Measurements from ENCODE around the gene MZT2A.
"Not testable (repeated sequence)": the region's sequence is repeated elsewhere in the genome, so short reads cannot be mapped to it uniquely, and the experiment has no call there.

Gene MZT2A

GRCh38 chr2:131492015-131492417, at the start of gene MZT2A:
TSS of gene MZT2A (minus strand) at chr2:131492397. CDS start at chr2:131492376, 21 bp downstream.
- DNase-seq (ENCODE audit: low read depth in 3 of 3): peak in 1 of 3 donors; percentile 25

GRCh38 chr2:131538856-131539255, 46.7 kb upstream of the MZT2A start:
- DNase-seq (ENCODE audit: low read depth in 3 of 3): not testable (repeated sequence)

- DNase-seq (ENCODE audit: low read depth in 3 of 3): not testable (repeated sequence)
Measured at GRCh38 chr2:131536841-131537240, 44.6 kb upstream of the MZT2A start.

- DNase-seq (ENCODE audit: low read depth in 3 of 3): not testable (repeated sequence)
Measured at GRCh38 chr2:131535951-131536826, 44.0 kb upstream of the MZT2A start.

GRCh38 chr2:131535526-131535925, 43.3 kb upstream of the MZT2A start:
- DNase-seq (ENCODE audit: low read depth in 3 of 3): no peak

GRCh38 chr2:131534965-131535364, 42.8 kb upstream of the MZT2A start:
- not testable (repeated sequence) for DNase-seq (ENCODE audit: low read depth in 3 of 3)

GRCh38 chr2:131534317-131534672, 42.1 kb upstream of the MZT2A start:
- not testable (repeated sequence) for DNase-seq (ENCODE audit: low read depth in 3 of 3)

- not testable (repeated sequence) for DNase-seq (ENCODE audit: low read depth in 3 of 3)
Measured at GRCh38 chr2:131533609-131534316, 41.6 kb upstream of the MZT2A start.

- not testable (repeated sequence) for DNase-seq (ENCODE audit: low read depth in 3 of 3)
Measured at GRCh38 chr2:131532723-131533608, 40.8 kb upstream of the MZT2A start.

- DNase-seq (ENCODE audit: low read depth in 3 of 3): not testable (repeated sequence)
Measured at GRCh38 chr2:131531547-131532185, 39.5 kb upstream of the MZT2A start.

- DNase-seq (ENCODE audit: low read depth in 3 of 3): not testable (repeated sequence)
Measured at GRCh38 chr2:131530626-131531344, 38.6 kb upstream of the MZT2A start.

GRCh38 chr2:131529864-131530445, 37.8 kb upstream of the MZT2A start:
- DNase-seq (ENCODE audit: low read depth in 3 of 3): not testable (repeated sequence)

GRCh38 chr2:131528981-131529863, 37.0 kb upstream of the MZT2A start:
- DNase-seq (ENCODE audit: low read depth in 3 of 3): not testable (repeated sequence)

- DNase-seq (ENCODE audit: low read depth in 3 of 3): peak; percentile 55 to 76 (median 60)
Measured at GRCh38 chr2:131527131-131528001, 35.2 kb upstream of the MZT2A start, which contains the start of gene CCDC74A. TSS of gene CCDC74A (plus strand) at chr2:131527888. CDS start at chr2:131527971, 83 bp downstream.

GRCh38 chr2:131525256-131525655, 33.1 kb upstream of the MZT2A start:
- not testable (repeated sequence) for DNase-seq (ENCODE audit: low read depth in 3 of 3)

- DNase-seq (ENCODE audit: low read depth in 3 of 3): no peak
Measured at GRCh38 chr2:131521961-131522781, 30.0 kb upstream of the MZT2A start.

- not testable (repeated sequence) for DNase-seq (ENCODE audit: low read depth in 3 of 3)
Measured at GRCh38 chr2:131521524-131521923, 29.3 kb upstream of the MZT2A start.
